ENCODE results near the gene PHETA1. TPM values are rescaled to one million over a fixed set of nuclear protein-coding genes. Genes with fewer than 3 reads are reported as not detected.
A peak's percentile ranks its signal among the peaks of the same experiment; 100 is the strongest.

PHETA1 gene, protein sequence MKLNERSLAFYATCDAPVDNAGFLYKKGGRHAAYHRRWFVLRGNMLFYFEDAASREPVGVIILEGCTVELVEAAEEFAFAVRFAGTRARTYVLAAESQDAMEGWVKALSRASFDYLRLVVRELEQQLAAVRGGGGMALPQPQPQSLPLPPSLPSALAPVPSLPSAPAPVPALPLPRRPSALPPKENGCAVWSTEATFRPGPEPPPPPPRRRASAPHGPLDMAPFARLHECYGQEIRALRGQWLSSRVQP
- total RNA-seq (10 to 100 TPM in 1 of 4 donors, 1 to 10 TPM in 3; 8.0 to 11.6 (median 8.8) TPM), polyA plus RNA-seq (9.1 TPM)
- long read RNA-seq, donor 1, partial matches to known transcripts = 0 of 10 reads
- long read RNA-seq, donor 1, other reads (novel, unspliced or antisense) = 10 of 10 reads
- long read RNA-seq, donor 2, partial matches to known transcripts = 0 of 13 reads
- long read RNA-seq, donor 2, other reads (novel, unspliced or antisense) = 13 of 13 reads
- long read RNA-seq, donor 3, partial matches to known transcripts = 0 of 17 reads
- long read RNA-seq, donor 3, other reads (novel, unspliced or antisense) = 17 of 17 reads
- long read RNA-seq, donor 4, partial matches to known transcripts = 0 of 17 reads
- long read RNA-seq, donor 4, other reads (novel, unspliced or antisense) = 15 of 17 reads

DNA sequence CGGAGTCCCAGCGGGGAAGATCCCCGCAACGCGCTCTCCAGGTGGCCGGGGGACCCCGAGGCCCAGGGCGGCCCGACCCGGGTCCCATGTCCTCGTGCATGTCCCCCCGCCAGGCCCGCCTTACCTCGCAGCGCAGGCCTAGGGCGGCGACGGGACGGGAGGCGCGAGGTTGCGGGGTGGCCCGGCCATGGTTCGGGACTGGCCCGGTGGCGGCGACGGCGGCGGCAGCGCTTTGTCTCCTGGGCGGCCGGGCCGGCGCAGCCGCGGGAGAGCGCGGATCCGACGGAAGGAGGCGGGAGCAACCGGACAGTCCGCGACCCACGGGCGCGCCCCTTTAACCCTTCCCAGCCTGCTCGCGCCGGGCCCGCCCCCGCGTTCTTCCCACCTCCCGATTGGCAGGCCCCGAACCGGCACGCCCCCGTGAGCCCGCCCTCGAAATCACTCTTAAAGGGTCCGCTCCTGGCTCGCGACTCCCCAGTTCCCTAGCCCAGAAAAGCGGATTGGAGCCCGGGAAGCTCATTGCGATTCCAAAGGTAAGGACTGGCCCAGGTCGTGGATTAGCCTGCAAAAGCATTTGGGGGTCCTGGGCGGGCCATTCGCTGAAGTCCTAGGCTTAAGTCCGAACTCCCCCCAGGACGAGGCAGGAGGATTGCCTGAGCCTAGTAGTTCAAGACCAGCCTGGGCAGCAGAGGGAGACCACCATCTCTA lies at the start of gene PHETA1:
Gene PHETA1, minus strand, starts transcription at position 308 of the 708 bp plus-strand sequence. CDS start 5,668 bp downstream, outside the sequence.
- Histone ChIP-seq H3K9me3 (ENCODE audit: control insufficient read depth, low read length) (no peaks in the 10 kb centered on the region), H3K27me3 (ENCODE audit: control insufficient read depth, insufficient read depth) (no peaks in the 10 kb centered on the region), H3K27ac (ENCODE audit: low read length) (peak within 1 kb of the TSS; percentile 28), H3K4me3 (ENCODE audit: low read length) (peak within 1 kb of the TSS; percentile 53), H3K4me1 (ENCODE audit: control insufficient read depth, insufficient read depth, low read length) (no peaks in the 10 kb centered on the region)
- DNase-seq = peak; percentile 96 to 98 (median 98)
- ATAC-seq = peak; percentile 96 to 98
- WGBS = under 1% methylated on average over 72 of the region's 72 CpGs
- intact Hi-C loops (cut with DNase I) = no loop called here

DNA sequence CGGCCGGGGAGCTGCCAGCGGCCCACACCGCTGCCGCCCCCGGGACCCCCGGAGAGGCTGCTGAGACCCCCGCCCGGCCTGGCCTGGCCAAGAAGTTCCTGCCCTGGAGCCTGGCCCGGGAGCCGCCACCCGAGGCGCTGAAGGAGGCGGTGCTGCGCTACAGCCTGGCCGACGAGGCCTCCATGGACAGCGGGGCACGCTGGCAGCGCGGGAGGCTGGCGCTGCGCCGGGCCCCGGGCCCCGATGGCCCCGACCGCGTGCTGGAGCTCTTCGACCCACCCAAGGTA lies 49.6 kb upstream of the PHETA1 start:
- no peak overlapping the region for H3K27ac ChIP-seq (ENCODE audit: low read length)

DNA sequence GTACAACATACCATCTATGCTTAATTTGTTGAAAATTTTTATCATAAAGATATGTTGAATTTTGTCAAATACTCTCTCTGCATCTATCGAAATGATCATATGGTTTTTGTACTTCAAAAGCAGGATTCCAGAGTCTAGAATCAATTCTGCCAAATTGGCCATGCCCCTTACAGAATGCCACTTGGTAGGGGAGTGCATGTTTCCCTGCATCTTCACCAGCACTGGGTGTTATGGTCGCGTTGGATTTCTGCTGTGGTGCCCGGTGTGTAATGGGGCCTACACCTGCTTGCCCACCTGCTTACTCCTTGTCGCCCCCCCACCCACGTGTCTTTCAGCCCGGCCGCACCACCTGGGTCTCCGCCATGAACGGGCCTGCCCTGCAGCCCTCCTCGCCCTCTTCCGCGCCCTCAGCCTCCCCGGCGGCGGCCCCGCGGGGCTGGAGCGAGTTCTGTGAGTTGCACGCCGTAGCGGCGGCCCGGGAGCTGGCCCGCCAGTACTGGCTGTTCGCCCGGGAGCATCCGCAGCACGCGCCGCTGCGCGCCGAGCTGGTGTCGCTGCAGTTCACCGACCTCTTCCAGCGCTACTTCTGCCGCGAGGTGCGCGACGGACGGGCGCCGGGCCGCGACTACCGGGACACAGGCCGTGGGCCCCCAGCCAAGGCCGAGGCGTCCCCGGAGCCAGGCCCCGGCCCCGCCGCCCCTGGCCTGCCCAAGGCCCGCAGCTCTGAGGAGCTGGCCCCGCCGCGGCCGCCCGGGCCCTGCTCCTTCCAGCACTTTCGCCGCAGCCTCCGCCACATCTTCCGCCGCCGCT lies 49.1 kb upstream of the PHETA1 start:
- Histone ChIP-seq H3K4me3 (ENCODE audit: low read length) (no peak overlapping the region), H3K9me3 (ENCODE audit: control insufficient read depth, low read length) (no peaks in the 10 kb centered on the region), H3K27me3 (ENCODE audit: control insufficient read depth, insufficient read depth) (no peaks in the 10 kb centered on the region), H3K4me1 (ENCODE audit: control insufficient read depth, insufficient read depth, low read length) (peaks cover 10% of the 10 kb centered on the region), H3K27ac (ENCODE audit: low read length) (no peak overlapping the region)
- DNase-seq (peak in 2 of 3 donors; percentile 56 to 64), ATAC-seq (peak in 1 of 2 donors; percentile 5)
- intact Hi-C loops (cut with DNase I) = no loop called here
- 91% methylated on average over 67 of the region's 67 CpGs for whole genome bisulfite sequencing

More for the DNA sequence above, 49.6 kb upstream of the PHETA1 start:
- intact Hi-C loops (cut with DNase I) = no loop called here
- Histone ChIP-seq H3K4me3 (ENCODE audit: low read length) (no peak overlapping the region), H3K27me3 (ENCODE audit: control insufficient read depth, insufficient read depth) (no peaks in the 10 kb centered on the region), H3K9me3 (ENCODE audit: control insufficient read depth, low read length) (no peaks in the 10 kb centered on the region), H3K4me1 (ENCODE audit: control insufficient read depth, insufficient read depth, low read length) (peaks cover 7% of the 10 kb centered on the region)
- ATAC-seq (no peak), DNase-seq (peak in 2 of 3 donors; percentile 47 to 55)
- WGBS = 91% methylated on average over 30 of the region's 30 CpGs

GRCh38 chr12:111417290-111417689 lies 48.4 kb upstream of the PHETA1 start:
- intact Hi-C loops (cut with DNase I) = no loop called here
- ATAC-seq = no peak
- Histone ChIP-seq H3K4me3 (ENCODE audit: low read length) (no peak overlapping the region), H3K4me1 (ENCODE audit: control insufficient read depth, insufficient read depth, low read length) (peaks cover 10% of the 10 kb centered on the region), H3K27ac (ENCODE audit: low read length) (no peak overlapping the region), H3K9me3 (ENCODE audit: control insufficient read depth, low read length) (no peaks in the 10 kb centered on the region), H3K27me3 (ENCODE audit: control insufficient read depth, insufficient read depth) (no peaks in the 10 kb centered on the region)
- WGBS = 90% methylated on average over 2 of the region's 2 CpGs
- no peak for DNase-seq

- no peaks in the 10 kb centered on the region for H3K27me3 ChIP-seq (ENCODE audit: control insufficient read depth, insufficient read depth)
- WGBS = 91% methylated on average over 7 of the region's 7 CpGs
- DNase-seq = peak in 1 of 3 donors; percentile 40
- H3K27ac ChIP-seq (ENCODE audit: low read length) = no peak overlapping the region
- H3K9me3 ChIP-seq (ENCODE audit: control insufficient read depth, low read length) = no peaks in the 10 kb centered on the region
- intact Hi-C loops (cut with DNase I) = no loop called here
- ATAC-seq = no peak
- H3K4me1 ChIP-seq (ENCODE audit: control insufficient read depth, insufficient read depth, low read length) = peaks cover 29% of the 10 kb centered on the region
- no peak overlapping the region for H3K4me3 ChIP-seq (ENCODE audit: low read length)
Observed at GRCh38 chr12:111414711-111415252, 45.9 kb upstream of the PHETA1 start.

GRCh38 chr12:111413442-111414086 lies 44.7 kb upstream of the PHETA1 start:
- ATAC-seq (peak; percentile 42 to 44), DNase-seq (peak in 2 of 3 donors; percentile 68 to 82)
- intact Hi-C loops (cut with DNase I) = no loop called here
- peak overlapping the region; percentile 87 for H3K27ac ChIP-seq (ENCODE audit: low read length)
- H3K27me3 ChIP-seq (ENCODE audit: control insufficient read depth, insufficient read depth) = no peaks in the 10 kb centered on the region
- H3K4me3 ChIP-seq (ENCODE audit: low read length) = no peak overlapping the region
- peaks cover 35% of the 10 kb centered on the region for H3K4me1 ChIP-seq (ENCODE audit: control insufficient read depth, insufficient read depth, low read length)
- H3K9me3 ChIP-seq (ENCODE audit: control insufficient read depth, low read length) = no peaks in the 10 kb centered on the region
- 58% methylated on average over 12 of the region's 12 CpGs for WGBS

- 54% methylated on average over 6 of the region's 6 CpGs for WGBS
- Histone ChIP-seq H3K4me3 (ENCODE audit: low read length) (no peak overlapping the region), H3K27ac (ENCODE audit: low read length) (peak overlapping the region; percentile 60), H3K9me3 (ENCODE audit: control insufficient read depth, low read length) (no peaks in the 10 kb centered on the region), H3K27me3 (ENCODE audit: control insufficient read depth, insufficient read depth) (no peaks in the 10 kb centered on the region), H3K4me1 (ENCODE audit: control insufficient read depth, insufficient read depth, low read length) (peaks cover 35% of the 10 kb centered on the region)
- ATAC-seq (no peak), DNase-seq (peak in 1 of 3 donors; percentile 34)
- intact Hi-C loops (cut with DNase I) = no loop called here
Observed at GRCh38 chr12:111412830-111413441, 44.0 kb upstream of the PHETA1 start.

GRCh38 chr12:111412007-111412829 lies 43.3 kb upstream of the PHETA1 start:
- WGBS = 30% methylated on average over 15 of the region's 15 CpGs
- Histone ChIP-seq H3K4me3 (ENCODE audit: low read length) (no peak overlapping the region), H3K9me3 (ENCODE audit: control insufficient read depth, low read length) (no peaks in the 10 kb centered on the region), H3K4me1 (ENCODE audit: control insufficient read depth, insufficient read depth, low read length) (peaks cover 40% of the 10 kb centered on the region), H3K27me3 (ENCODE audit: control insufficient read depth, insufficient read depth) (no peaks in the 10 kb centered on the region), H3K27ac (ENCODE audit: low read length) (peak overlapping the region; percentile 50)
- intact Hi-C loops (cut with DNase I) = no loop called here
- DNase-seq (peak; percentile 60 to 84 (median 76)), ATAC-seq (peak; percentile 34 to 52)

DNA sequence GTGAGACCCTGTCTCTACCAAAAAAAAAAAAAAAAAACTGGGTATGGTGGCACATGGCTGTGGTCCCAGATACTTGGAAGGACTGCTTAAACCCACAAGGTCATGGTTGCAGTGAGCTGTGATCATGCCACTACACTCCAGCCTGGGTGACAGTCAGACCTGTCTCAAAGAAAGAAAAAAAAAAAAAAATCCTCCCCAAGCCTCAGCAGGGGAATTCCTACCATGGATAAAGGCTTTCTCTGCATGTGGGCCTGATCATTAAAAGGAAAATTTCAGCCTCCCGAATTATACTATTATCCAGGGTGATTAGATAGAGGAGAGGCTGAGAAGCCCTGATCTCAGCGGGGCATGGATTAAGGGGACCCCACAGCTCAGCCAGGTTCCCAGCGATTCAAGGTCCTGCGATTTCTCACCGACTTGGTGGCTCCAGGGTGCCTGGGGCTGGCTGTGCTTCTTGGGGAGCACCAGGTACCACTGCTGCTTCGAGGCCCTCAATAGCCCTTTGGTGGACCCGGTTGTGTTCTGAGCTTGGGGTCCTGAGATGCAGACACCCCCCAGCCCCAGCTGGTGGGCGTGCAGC lies 42.4 kb upstream of the PHETA1 start:
- 73% methylated on average over 8 of the region's 8 CpGs for WGBS
- no peaks in the 10 kb centered on the region for H3K9me3 ChIP-seq (ENCODE audit: control insufficient read depth, low read length)
- H3K4me1 ChIP-seq (ENCODE audit: control insufficient read depth, insufficient read depth, low read length) = peaks cover 41% of the 10 kb centered on the region
- ATAC-seq (no peak), DNase-seq (no peak)
- no peaks in the 10 kb centered on the region for H3K27me3 ChIP-seq (ENCODE audit: control insufficient read depth, insufficient read depth)
- no peak overlapping the region for H3K4me3 ChIP-seq (ENCODE audit: low read length)
- H3K27ac ChIP-seq (ENCODE audit: low read length) = peak overlapping the region; percentile 50
- intact Hi-C loops (cut with DNase I) = no loop called here

All from right cardiac atrium (tissue), 5 donors.